ENCODE data around the gene DMKN. TPM values are rescaled to one million over a fixed set of nuclear protein-coding genes. Genes with fewer than 3 reads are reported as not detected.
A peak's percentile ranks its signal among the peaks of the same experiment; 100 is the strongest.

Gene DMKN
- total and polyA plus RNA-seq, 2 experiments from 2014 or later = 57.0 to 99.5 TPM

DNA sequence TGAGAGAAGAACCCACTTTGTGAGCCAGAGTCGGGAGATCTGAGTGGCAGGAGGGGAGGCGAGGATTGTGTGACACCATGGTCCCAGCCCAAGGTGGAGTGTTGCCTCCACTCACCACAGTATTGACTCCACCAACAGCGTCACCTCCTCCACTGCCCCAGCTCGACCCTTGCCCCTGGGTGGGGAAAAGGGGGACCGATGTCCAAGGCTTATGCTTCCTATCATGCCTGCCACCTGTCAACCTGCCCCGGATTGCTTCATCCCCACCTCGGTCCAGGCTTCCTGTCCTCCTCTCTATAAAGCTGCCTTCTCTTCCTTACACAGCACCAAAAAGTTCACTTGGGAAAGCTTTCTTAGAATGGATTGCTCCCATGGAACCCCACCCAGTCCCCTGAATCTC, 7.4 kb downstream of the DMKN start:
- H3K9me2 ChIP-seq (replicated peaks; ENCODE audit: insufficient read depth) = no peaks in the 10 kb centered on the region
- no peaks in the 10 kb centered on the region for H4K20me1 ChIP-seq (ENCODE audit: insufficient read depth, poor library complexity, severe bottlenecking)
- no peaks in the 10 kb centered on the region for H3K36me3 ChIP-seq (replicated peaks; ENCODE audit: insufficient read depth, low read depth)
- H2AFZ ChIP-seq = no peak overlapping the region
- no peaks in the 10 kb centered on the region for H3K27me3 ChIP-seq
- no peak overlapping the region for H3K4me2 ChIP-seq
- H3K4me1 ChIP-seq (ENCODE audit: insufficient read depth) = peaks cover 9% of the 10 kb centered on the region
- no peak for TF ChIP-seq EZH2phosphoT487 (IDR thresholded peaks at IDR 0.05; ENCODE audit: low read depth, severe bottlenecking, unreplicated experiment)
- TF ChIP-seq, protein P1, sequence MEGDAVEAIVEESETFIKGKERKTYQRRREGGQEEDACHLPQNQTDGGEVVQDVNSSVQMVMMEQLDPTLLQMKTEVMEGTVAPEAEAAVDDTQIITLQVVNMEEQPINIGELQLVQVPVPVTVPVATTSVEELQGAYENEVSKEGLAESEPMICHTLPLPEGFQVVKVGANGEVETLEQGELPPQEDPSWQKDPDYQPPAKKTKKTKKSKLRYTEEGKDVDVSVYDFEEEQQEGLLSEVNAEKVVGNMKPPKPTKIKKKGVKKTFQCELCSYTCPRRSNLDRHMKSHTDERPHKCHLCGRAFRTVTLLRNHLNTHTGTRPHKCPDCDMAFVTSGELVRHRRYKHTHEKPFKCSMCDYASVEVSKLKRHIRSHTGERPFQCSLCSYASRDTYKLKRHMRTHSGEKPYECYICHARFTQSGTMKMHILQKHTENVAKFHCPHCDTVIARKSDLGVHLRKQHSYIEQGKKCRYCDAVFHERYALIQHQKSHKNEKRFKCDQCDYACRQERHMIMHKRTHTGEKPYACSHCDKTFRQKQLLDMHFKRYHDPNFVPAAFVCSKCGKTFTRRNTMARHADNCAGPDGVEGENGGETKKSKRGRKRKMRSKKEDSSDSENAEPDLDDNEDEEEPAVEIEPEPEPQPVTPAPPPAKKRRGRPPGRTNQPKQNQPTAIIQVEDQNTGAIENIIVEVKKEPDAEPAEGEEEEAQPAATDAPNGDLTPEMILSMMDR (IDR thresholded peaks at IDR 0.05; ENCODE audit: poor library complexity) = no peak
- TF ChIP-seq EZH2 (IDR thresholded peaks at IDR 0.05; ENCODE audit: borderline replicate concordance) = no peak
- no peaks in the 10 kb centered on the region for H3K9me3 ChIP-seq (ENCODE audit: low read depth)
- WGBS (ENCODE audit: low lambda C conversion rate, missing lambda C conversion rate) = 94% methylated on average over 6 of the region's 7 CpGs
- H3K79me2 ChIP-seq = peaks cover 6% of the 10 kb centered on the region
- H3K27ac ChIP-seq = no peak overlapping the region
- no peak for DNase-seq (ENCODE audit: low spot score)
- no peak overlapping the region for H3K4me3 ChIP-seq

GRCh38 chr19:35502751-35503150, 10.7 kb downstream of the DMKN start:
- Histone ChIP-seq H3K4me2 (no peak overlapping the region), H3K27me3 (no peaks in the 10 kb centered on the region), H3K9me2 (replicated peaks; ENCODE audit: insufficient read depth) (no peaks in the 10 kb centered on the region), H3K79me2 (no peaks in the 10 kb centered on the region), H3K4me1 (ENCODE audit: insufficient read depth) (peaks cover 6% of the 10 kb centered on the region), H4K20me1 (ENCODE audit: insufficient read depth, poor library complexity, severe bottlenecking) (no peaks in the 10 kb centered on the region), H3K9me3 (ENCODE audit: low read depth) (no peaks in the 10 kb centered on the region), H3K4me3 (no peak overlapping the region), H3K27ac (no peak overlapping the region), H3K36me3 (replicated peaks; ENCODE audit: insufficient read depth, low read depth) (no peaks in the 10 kb centered on the region), H2AFZ (no peak overlapping the region)
- 94% methylated on average over 4 of the region's 4 CpGs for WGBS (ENCODE audit: low lambda C conversion rate, missing lambda C conversion rate)
- no peak for DNase-seq (ENCODE audit: low spot score)
- TF ChIP-seq EZH2 (IDR thresholded peaks at IDR 0.05; ENCODE audit: borderline replicate concordance) = no peak
- no peak for TF ChIP-seq EZH2phosphoT487 (IDR thresholded peaks at IDR 0.05; ENCODE audit: low read depth, severe bottlenecking, unreplicated experiment)
- TF ChIP-seq, protein P1 (IDR thresholded peaks at IDR 0.05; ENCODE audit: poor library complexity) = no peak

DNA sequence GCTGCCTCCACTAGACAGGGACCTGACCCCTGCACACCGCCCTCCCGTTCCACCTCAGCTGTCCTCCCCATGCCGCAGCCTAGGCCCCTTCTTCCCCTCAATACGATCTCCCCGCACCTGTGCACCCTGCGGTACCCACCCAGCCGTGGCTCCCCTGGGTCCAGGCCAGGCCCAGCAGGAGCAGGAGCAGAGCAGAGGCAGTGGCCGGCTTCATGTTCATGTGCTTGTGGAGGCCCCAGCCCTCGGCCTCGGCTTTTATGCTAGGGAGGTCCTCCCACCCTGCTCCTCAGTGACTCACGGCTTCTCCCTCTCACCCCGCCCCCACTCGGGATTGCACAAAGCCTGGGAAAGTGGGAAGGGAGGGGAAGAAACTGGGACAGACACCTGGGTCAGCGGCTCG, 11.8 kb downstream of the DMKN start:
- H2AFZ ChIP-seq = no peak overlapping the region
- H3K4me3 ChIP-seq = no peak overlapping the region
- no peaks in the 10 kb centered on the region for H3K79me2 ChIP-seq
- no peaks in the 10 kb centered on the region for H3K27me3 ChIP-seq
- H3K4me2 ChIP-seq = no peak overlapping the region
- TF ChIP-seq EZH2phosphoT487 (IDR thresholded peaks at IDR 0.05; ENCODE audit: low read depth, severe bottlenecking, unreplicated experiment) = no peak
- no peaks in the 10 kb centered on the region for H3K9me2 ChIP-seq (replicated peaks; ENCODE audit: insufficient read depth)
- peaks cover 6% of the 10 kb centered on the region for H3K4me1 ChIP-seq (ENCODE audit: insufficient read depth)
- no peaks in the 10 kb centered on the region for H3K9me3 ChIP-seq (ENCODE audit: low read depth)
- DNase-seq (ENCODE audit: low spot score) = peak; percentile 82
- H3K36me3 ChIP-seq (replicated peaks; ENCODE audit: insufficient read depth, low read depth) = no peaks in the 10 kb centered on the region
- H4K20me1 ChIP-seq (ENCODE audit: insufficient read depth, poor library complexity, severe bottlenecking) = no peaks in the 10 kb centered on the region
- no peak overlapping the region for H3K27ac ChIP-seq
- WGBS (ENCODE audit: low lambda C conversion rate, missing lambda C conversion rate) = 77% methylated on average over 14 of the region's 15 CpGs

GRCh38 chr19:35500611-35501010, 12.8 kb downstream of the DMKN start:
- WGBS (ENCODE audit: low lambda C conversion rate, missing lambda C conversion rate) = 93% methylated on average over 10 of the region's 10 CpGs
- H3K9me2 ChIP-seq (replicated peaks; ENCODE audit: insufficient read depth) = no peaks in the 10 kb centered on the region
- H2AFZ ChIP-seq = no peak overlapping the region
- no peaks in the 10 kb centered on the region for H3K36me3 ChIP-seq (replicated peaks; ENCODE audit: insufficient read depth, low read depth)
- no peak overlapping the region for H3K4me3 ChIP-seq
- no peaks in the 10 kb centered on the region for H3K9me3 ChIP-seq (ENCODE audit: low read depth)
- H3K4me2 ChIP-seq = no peak overlapping the region
- peaks cover 6% of the 10 kb centered on the region for H3K4me1 ChIP-seq (ENCODE audit: insufficient read depth)
- TF ChIP-seq EZH2phosphoT487 (IDR thresholded peaks at IDR 0.05; ENCODE audit: low read depth, severe bottlenecking, unreplicated experiment) (no peak), EZH2 (IDR thresholded peaks at IDR 0.05; ENCODE audit: borderline replicate concordance) (no peak)
- TF ChIP-seq, protein P1 (IDR thresholded peaks at IDR 0.05; ENCODE audit: poor library complexity) = no peak
- no peak for DNase-seq (ENCODE audit: low spot score)
- no peaks in the 10 kb centered on the region for H3K79me2 ChIP-seq
- no peaks in the 10 kb centered on the region for H3K27me3 ChIP-seq
- no peaks in the 10 kb centered on the region for H4K20me1 ChIP-seq (ENCODE audit: insufficient read depth, poor library complexity, severe bottlenecking)
- H3K27ac ChIP-seq = no peak overlapping the region
